Keratinocyte (primary cell): ENCODE measurements around the gene ARHGAP45. TPM values are rescaled to one million over a fixed set of nuclear protein-coding genes. Genes with fewer than 3 reads are reported as not detected.

ENCODE experiments used
- DNase-seq: peaks from one replicate; pipeline ENCODE4 v3.0.0-alpha.2; 2011; ENCODE audit warnings: low read depth, missing footprints, low spot score
- FAIRE-seq: peaks from 2 replicates; lab custom pipeline; 2011; peaks lifted over from hg19 to GRCh38; lab: Jason Lieb, UNC
- H2AFZ ChIP-seq: 2 replicates; pipeline ENCODE4 v1.6.0; 2012; ENCODE audit warnings: low read length, control low read depth, inconsistent platforms; ENCODE audit not compliant: control insufficient read depth
- H3K27ac ChIP-seq: 2 replicates; pipeline ENCODE4 v1.5.1; 2011; ENCODE audit warnings: low read length; ENCODE audit not compliant: control insufficient read depth, insufficient read depth
- H3K27me3 ChIP-seq: 3 replicates; pipeline ENCODE4 v1.6.0; 2011; ENCODE audit warnings: low read length; ENCODE audit not compliant: control insufficient read depth, insufficient read depth; ENCODE audit errors: extremely low read depth
- H3K36me3 ChIP-seq, 2 experiments: 2 replicates in 1 of 2; 3 replicates in 1 of 2; pipeline ENCODE4 v1.5.1; 2011; ENCODE audit warnings: low read length in 2 of 2, mild to moderate bottlenecking in 1 of 2; ENCODE audit not compliant: control insufficient read depth in 2 of 2, insufficient read depth in 2 of 2; ENCODE audit errors: extremely low read depth in 1 of 2
- H3K4me1 ChIP-seq: 3 replicates; pipeline ENCODE4 v1.5.1; 2011; ENCODE audit warnings: low read length; ENCODE audit not compliant: control insufficient read depth, insufficient read depth; ENCODE audit errors: extremely low read depth
- H3K4me2 ChIP-seq: 3 replicates; pipeline ENCODE4 v1.6.0; 2011; ENCODE audit warnings: low read depth, low read length; ENCODE audit not compliant: control insufficient read depth, insufficient read depth; ENCODE audit errors: extremely low read depth
- H3K4me3 ChIP-seq, 3 experiments: fragments of 200-600 bp in 1 of 3; sonication (generic) in 1 of 3; 2 replicates in 2 of 3; 3 replicates in 1 of 3; pipeline ENCODE4 v1.5.1; 2011 to 2016; ENCODE audit warnings: low read length in 3 of 3, mild to moderate bottlenecking in 3 of 3, control low read depth in 2 of 3, inconsistent platforms in 1 of 3, low read depth in 1 of 3, mixed read lengths in 1 of 3, mixed run types in 1 of 3, moderate library complexity in 1 of 3; ENCODE audit not compliant: control insufficient read depth in 2 of 3, insufficient read depth in 2 of 3; ENCODE audit errors: extremely low read depth in 1 of 3
- H3K79me2 ChIP-seq: 2 replicates; pipeline ENCODE4 v1.6.0; 2012; ENCODE audit warnings: low read length; ENCODE audit not compliant: control insufficient read depth, insufficient read depth
- H3K9ac ChIP-seq: 3 replicates; pipeline ENCODE4 v1.6.0; 2011; ENCODE audit warnings: low read length; ENCODE audit not compliant: control insufficient read depth, insufficient read depth; ENCODE audit errors: extremely low read depth
- H3K9me1 ChIP-seq: 3 replicates; pipeline ENCODE4 v1.6.0; 2011; ENCODE audit warnings: low read length; ENCODE audit not compliant: control insufficient read depth, insufficient read depth; ENCODE audit errors: extremely low read depth
- H3K9me3 ChIP-seq: 2 replicates; pipeline ENCODE4 v1.5.1; 2012; ENCODE audit warnings: low read depth, low read length; ENCODE audit not compliant: control insufficient read depth
- H4K20me1 ChIP-seq: 3 replicates; pipeline ENCODE4 v1.6.0; 2011; ENCODE audit warnings: low read length; ENCODE audit not compliant: control insufficient read depth, insufficient read depth; ENCODE audit errors: extremely low read depth
- EZH2 ChIP-seq: IDR thresholded peaks from one replicate; pipeline ENCODE4 v1.6.1; 2012; ENCODE audit warnings: inconsistent platforms, mild to moderate bottlenecking, low read length, moderate library complexity
- dilution Hi-C: fragments of 300-500 bp; cut with MboI; formaldehyde crosslinking; loops from one replicate; pipeline ENCODE4 v1.7.0; 2020; ENCODE audit warnings: low sequenced_read_pairs; ENCODE audit not compliant: extremely low pct_ligation_motif_present
- polyA plus RNA-seq, 5 experiments: library from polyadenylated mRNA; depleted of rRNA in 3 of 5; stranded (reverse) in 3 of 5; stranded (forward) in 1 of 5; unstranded in 1 of 5; fragments of >200 nt; gene quantifications; 1 replicate in 1 of 5; 2 replicates in 3 of 5; 3 replicates in 1 of 5; pipeline versions ENCODE4 v1.2.1 to v1.2.3, GENCODE V29; 2011 to 2012; ENCODE audit warnings: missing spikeins in 2 of 5, low read depth in 1 of 5, low replicate concordance in 1 of 5
- TF ChIP-seq, protein P1 (sequence below), 3 experiments: IDR thresholded peaks in 1 of 3; conservative IDR thresholded peaks in 1 of 3; optimal IDR thresholded peaks in 1 of 3; 2 replicates in 2 of 3; 3 replicates in 1 of 3; pipeline versions ENCODE3 to v1.5.1; 2011; ENCODE audit warnings: low read length in 3 of 3, mild to moderate bottlenecking in 3 of 3, moderate library complexity in 2 of 3, control low read depth in 1 of 3, inconsistent platforms in 1 of 3; ENCODE audit not compliant: insufficient read depth in 2 of 3; ENCODE audit errors: extremely low read depth in 1 of 3

The ARHGAP45 gene
- polyA plus RNA-seq, 1 donor (not counting 4 experiments of a cell fraction or from before 2014, with no cell fraction given): 0.56 TPM

DNA sequence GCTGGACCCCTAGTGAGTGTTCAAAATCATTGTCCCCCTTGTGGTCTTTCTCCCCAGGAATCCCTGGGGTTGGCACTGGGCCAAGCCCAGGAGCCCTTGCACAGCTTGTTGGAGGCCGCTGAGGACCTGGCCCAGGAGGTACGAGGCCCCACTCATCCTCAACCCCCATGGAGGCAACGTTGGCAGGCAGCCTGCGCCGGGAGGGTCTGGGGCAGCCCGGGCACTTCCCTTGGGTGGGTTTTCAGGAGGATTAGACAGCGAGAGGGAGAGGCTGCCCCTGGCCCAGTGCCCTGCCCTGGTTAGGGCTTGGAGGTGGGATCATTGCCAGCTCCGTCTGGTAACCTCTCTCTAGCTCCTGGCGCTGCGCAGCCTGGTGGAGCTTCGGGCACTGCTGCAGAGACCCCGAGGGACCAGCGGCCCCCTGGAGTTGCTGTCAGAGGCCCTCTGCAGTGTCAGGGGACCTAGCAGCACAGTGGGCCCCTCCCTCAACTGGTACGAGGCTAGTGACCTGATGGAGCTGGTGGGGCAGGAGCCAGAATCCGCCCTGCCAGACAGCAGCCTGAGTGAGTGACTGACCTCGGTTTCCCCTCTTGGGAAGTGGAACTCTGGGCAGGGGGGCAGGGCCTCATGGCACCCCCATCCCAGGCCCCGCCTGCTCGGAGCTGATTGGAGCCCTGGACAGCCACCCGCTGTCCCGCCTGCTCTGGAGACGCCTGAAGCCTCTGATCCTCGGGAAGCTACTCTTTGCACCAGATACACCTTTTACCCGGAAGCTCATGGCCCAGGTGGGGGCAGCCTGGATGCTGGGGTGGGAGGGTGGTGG is 24.1 kb upstream of the ARHGAP45 start:
- FAIRE-seq (no peak), DNase-seq (no peak)
- Histone ChIP-seq H4K20me1 (peaks cover 2% of the 10 kb centered on the region), H3K36me3 (peaks cover 10 to 11% of the 10 kb centered on the region in 2 experiments), H3K4me3 (peak overlapping the region; percentile 57 to 75 (median 74)), H3K4me2 (peak overlapping the region; percentile 96), H2AFZ (no peak overlapping the region), H3K79me2 (peaks cover 2% of the 10 kb centered on the region), H3K27ac (peak overlapping the region; percentile 78), H3K9me1 (no peaks in the 10 kb centered on the region), H3K4me1 (peaks cover 27% of the 10 kb centered on the region), H3K27me3 (no peaks in the 10 kb centered on the region), H3K9ac (peak overlapping the region; percentile 74), H3K9me3 (no peaks in the 10 kb centered on the region)
- dilution Hi-C loops: no loop called here
- TF ChIP-seq, protein P1, sequence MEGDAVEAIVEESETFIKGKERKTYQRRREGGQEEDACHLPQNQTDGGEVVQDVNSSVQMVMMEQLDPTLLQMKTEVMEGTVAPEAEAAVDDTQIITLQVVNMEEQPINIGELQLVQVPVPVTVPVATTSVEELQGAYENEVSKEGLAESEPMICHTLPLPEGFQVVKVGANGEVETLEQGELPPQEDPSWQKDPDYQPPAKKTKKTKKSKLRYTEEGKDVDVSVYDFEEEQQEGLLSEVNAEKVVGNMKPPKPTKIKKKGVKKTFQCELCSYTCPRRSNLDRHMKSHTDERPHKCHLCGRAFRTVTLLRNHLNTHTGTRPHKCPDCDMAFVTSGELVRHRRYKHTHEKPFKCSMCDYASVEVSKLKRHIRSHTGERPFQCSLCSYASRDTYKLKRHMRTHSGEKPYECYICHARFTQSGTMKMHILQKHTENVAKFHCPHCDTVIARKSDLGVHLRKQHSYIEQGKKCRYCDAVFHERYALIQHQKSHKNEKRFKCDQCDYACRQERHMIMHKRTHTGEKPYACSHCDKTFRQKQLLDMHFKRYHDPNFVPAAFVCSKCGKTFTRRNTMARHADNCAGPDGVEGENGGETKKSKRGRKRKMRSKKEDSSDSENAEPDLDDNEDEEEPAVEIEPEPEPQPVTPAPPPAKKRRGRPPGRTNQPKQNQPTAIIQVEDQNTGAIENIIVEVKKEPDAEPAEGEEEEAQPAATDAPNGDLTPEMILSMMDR (optimal IDR thresholded peaks at IDR 0.05 in 1 of 3, IDR thresholded peaks at IDR 0.05 in 1 of 3, conservative IDR thresholded peaks at IDR 0.05 in 1 of 3; ENCODE audit: extremely low read depth in 1 of 3, insufficient read depth in 2 of 3, low read length in 3 of 3): no peak
- no peak for TF ChIP-seq EZH2

DNA sequence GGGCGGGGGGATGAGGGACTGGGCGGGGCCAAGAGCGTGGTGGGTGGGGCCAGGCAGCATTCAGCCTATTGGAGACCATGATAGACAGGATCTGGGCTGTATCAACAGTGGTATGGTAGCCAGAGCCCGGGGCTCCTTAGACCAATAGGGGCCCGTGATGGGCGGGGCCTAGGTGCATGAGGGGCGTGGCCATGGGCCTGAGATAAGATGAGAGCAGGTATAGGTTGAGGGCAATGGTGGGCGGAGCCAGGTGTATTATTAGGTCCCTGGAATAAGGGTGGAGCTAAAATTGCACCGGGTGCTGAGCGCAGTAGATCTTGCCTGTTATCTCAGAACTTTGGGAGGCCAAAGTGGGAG is 21.7 kb upstream of the ARHGAP45 start:
- no peaks in the 10 kb centered on the region for H4K20me1 ChIP-seq
- peaks cover 17% of the 10 kb centered on the region for H3K4me1 ChIP-seq
- H3K9me1 ChIP-seq: no peaks in the 10 kb centered on the region
- H3K9me3 ChIP-seq: no peaks in the 10 kb centered on the region
- H3K79me2 ChIP-seq: peaks cover 1% of the 10 kb centered on the region
- no peaks in the 10 kb centered on the region for H3K27me3 ChIP-seq
- peaks cover 0 to 9% of the 10 kb centered on the region in 2 experiments for H3K36me3 ChIP-seq
- no peak overlapping the region for H3K9ac ChIP-seq
- no peak overlapping the region for H3K27ac ChIP-seq
- H3K4me3 ChIP-seq: no peak overlapping the region
- no peak overlapping the region for H3K4me2 ChIP-seq
- no peak for TF ChIP-seq EZH2
- TF ChIP-seq, protein P1 (optimal IDR thresholded peaks at IDR 0.05 in 1 of 3, IDR thresholded peaks at IDR 0.05 in 1 of 3, conservative IDR thresholded peaks at IDR 0.05 in 1 of 3; ENCODE audit: extremely low read depth in 1 of 3, insufficient read depth in 2 of 3, low read length in 3 of 3): no peak
- FAIRE-seq: no peak
- no peak overlapping the region for H2AFZ ChIP-seq
- no peak for DNase-seq
- dilution Hi-C loops: no loop called here
